ENCODE measurements around the gene SLC25A11. TPM values are rescaled to one million over a fixed set of nuclear protein-coding genes. Genes with fewer than 3 reads are reported as not detected.

The SLC25A11 gene
- total and polyA plus RNA-seq, 4 donors, result 28.5 to 54.1 (median 46.0) TPM

DNA sequence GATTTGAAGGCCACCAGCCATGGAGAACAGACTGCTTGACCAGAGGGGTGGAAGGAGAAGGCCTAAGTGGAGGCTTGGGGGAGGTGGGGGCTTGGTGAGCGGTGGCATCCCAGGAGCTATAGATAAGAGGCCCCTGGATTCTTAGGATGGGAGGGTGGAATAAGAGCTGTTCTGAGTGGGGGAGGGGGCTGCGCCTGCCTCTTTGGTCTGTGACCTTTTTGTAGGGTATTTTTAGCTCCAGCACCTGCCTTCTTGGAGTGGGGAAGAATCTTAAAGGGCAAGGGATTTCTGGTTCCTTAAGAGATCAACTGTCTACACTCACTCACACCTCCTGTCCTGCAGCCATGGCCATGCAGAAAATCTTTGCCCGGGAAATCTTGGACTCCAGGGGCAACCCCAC, 11.6 kb upstream of the SLC25A11 start:
- no peaks in the 10 kb centered on the region for H3K9me3 ChIP-seq (ENCODE audit: control insufficient read depth in 4 of 4, low read length in 3 of 4)
- TF ChIP-seq TAF1 (conservative IDR thresholded peaks at IDR 0.05) (no peak), HNF4A (conservative IDR thresholded peaks at IDR 0.05) (no peak), RAD21 (IDR thresholded peaks at IDR 0.05) (no peak), GABPA (IDR thresholded peaks at IDR 0.05 in 1 of 2, conservative IDR thresholded peaks at IDR 0.05 in 1 of 2) (no peak), FOXA1 (IDR thresholded peaks at IDR 0.05) (no peak), RXRA (IDR thresholded peaks at IDR 0.05) (no peak), SP1 (IDR thresholded peaks at IDR 0.05) (no peak), HNF4G (IDR thresholded peaks at IDR 0.05) (no peak), JUND (IDR thresholded peaks at IDR 0.05) (no peak), EGR1 (IDR thresholded peaks at IDR 0.05; ENCODE audit: low read depth in 2 of 2) (no peak), FOXA2 (IDR thresholded peaks at IDR 0.05) (no peak)
- TF ChIP-seq, protein P1, sequence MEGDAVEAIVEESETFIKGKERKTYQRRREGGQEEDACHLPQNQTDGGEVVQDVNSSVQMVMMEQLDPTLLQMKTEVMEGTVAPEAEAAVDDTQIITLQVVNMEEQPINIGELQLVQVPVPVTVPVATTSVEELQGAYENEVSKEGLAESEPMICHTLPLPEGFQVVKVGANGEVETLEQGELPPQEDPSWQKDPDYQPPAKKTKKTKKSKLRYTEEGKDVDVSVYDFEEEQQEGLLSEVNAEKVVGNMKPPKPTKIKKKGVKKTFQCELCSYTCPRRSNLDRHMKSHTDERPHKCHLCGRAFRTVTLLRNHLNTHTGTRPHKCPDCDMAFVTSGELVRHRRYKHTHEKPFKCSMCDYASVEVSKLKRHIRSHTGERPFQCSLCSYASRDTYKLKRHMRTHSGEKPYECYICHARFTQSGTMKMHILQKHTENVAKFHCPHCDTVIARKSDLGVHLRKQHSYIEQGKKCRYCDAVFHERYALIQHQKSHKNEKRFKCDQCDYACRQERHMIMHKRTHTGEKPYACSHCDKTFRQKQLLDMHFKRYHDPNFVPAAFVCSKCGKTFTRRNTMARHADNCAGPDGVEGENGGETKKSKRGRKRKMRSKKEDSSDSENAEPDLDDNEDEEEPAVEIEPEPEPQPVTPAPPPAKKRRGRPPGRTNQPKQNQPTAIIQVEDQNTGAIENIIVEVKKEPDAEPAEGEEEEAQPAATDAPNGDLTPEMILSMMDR (IDR thresholded peaks at IDR 0.05; ENCODE audit: low read depth, low read length, missing input control), result no peak
- TF ChIP-seq, protein P2, sequence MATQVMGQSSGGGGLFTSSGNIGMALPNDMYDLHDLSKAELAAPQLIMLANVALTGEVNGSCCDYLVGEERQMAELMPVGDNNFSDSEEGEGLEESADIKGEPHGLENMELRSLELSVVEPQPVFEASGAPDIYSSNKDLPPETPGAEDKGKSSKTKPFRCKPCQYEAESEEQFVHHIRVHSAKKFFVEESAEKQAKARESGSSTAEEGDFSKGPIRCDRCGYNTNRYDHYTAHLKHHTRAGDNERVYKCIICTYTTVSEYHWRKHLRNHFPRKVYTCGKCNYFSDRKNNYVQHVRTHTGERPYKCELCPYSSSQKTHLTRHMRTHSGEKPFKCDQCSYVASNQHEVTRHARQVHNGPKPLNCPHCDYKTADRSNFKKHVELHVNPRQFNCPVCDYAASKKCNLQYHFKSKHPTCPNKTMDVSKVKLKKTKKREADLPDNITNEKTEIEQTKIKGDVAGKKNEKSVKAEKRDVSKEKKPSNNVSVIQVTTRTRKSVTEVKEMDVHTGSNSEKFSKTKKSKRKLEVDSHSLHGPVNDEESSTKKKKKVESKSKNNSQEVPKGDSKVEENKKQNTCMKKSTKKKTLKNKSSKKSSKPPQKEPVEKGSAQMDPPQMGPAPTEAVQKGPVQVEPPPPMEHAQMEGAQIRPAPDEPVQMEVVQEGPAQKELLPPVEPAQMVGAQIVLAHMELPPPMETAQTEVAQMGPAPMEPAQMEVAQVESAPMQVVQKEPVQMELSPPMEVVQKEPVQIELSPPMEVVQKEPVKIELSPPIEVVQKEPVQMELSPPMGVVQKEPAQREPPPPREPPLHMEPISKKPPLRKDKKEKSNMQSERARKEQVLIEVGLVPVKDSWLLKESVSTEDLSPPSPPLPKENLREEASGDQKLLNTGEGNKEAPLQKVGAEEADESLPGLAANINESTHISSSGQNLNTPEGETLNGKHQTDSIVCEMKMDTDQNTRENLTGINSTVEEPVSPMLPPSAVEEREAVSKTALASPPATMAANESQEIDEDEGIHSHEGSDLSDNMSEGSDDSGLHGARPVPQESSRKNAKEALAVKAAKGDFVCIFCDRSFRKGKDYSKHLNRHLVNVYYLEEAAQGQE (IDR thresholded peaks at IDR 0.05), result no peak
- TF ChIP-seq, protein P3, sequence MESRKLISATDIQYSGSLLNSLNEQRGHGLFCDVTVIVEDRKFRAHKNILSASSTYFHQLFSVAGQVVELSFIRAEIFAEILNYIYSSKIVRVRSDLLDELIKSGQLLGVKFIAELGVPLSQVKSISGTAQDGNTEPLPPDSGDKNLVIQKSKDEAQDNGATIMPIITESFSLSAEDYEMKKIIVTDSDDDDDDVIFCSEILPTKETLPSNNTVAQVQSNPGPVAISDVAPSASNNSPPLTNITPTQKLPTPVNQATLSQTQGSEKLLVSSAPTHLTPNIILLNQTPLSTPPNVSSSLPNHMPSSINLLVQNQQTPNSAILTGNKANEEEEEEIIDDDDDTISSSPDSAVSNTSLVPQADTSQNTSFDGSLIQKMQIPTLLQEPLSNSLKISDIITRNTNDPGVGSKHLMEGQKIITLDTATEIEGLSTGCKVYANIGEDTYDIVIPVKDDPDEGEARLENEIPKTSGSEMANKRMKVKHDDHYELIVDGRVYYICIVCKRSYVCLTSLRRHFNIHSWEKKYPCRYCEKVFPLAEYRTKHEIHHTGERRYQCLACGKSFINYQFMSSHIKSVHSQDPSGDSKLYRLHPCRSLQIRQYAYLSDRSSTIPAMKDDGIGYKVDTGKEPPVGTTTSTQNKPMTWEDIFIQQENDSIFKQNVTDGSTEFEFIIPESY (IDR thresholded peaks at IDR 0.05), result no peak
- TF ChIP-seq, protein P4, sequence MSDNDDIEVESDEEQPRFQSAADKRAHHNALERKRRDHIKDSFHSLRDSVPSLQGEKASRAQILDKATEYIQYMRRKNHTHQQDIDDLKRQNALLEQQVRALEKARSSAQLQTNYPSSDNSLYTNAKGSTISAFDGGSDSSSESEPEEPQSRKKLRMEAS (IDR thresholded peaks at IDR 0.05), result no peak
- TF ChIP-seq, protein P5, sequence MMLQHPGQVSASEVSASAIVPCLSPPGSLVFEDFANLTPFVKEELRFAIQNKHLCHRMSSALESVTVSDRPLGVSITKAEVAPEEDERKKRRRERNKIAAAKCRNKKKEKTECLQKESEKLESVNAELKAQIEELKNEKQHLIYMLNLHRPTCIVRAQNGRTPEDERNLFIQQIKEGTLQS (IDR thresholded peaks at IDR 0.05), result no peak
- no peak for DNase-seq (ENCODE audit: low spot score)
- 67% methylated on average over 3 of the region's 3 CpGs for WGBS
- peak overlapping the region in 1 of 2 donors; percentile 69 for H3K9ac ChIP-seq (ENCODE audit: low read depth in 1 of 2, low read length in 2 of 2)
- peaks cover 8 to 55% (median 40%) of the 10 kb centered on the region in 4 donors for H3K4me1 ChIP-seq (ENCODE audit: control insufficient read depth in 4 of 4, insufficient read depth in 4 of 4, low read length in 3 of 4)
- peak overlapping the region in 1 of 2 donors; percentile 95 for H3K27ac ChIP-seq (ENCODE audit: low read depth in 1 of 2, low read length in 2 of 2)
- no peaks in the 10 kb centered on the region for H3K27me3 ChIP-seq (ENCODE audit: control insufficient read depth in 4 of 4, insufficient read depth in 4 of 4, low read length in 3 of 4)
- H3K4me3 ChIP-seq (ENCODE audit: low read depth in 1 of 3, low read length in 3 of 3), result peak overlapping the region in 2 of 3 donors; percentile 56 to 91
- H3K36me3 ChIP-seq (ENCODE audit: control insufficient read depth in 4 of 4, insufficient read depth in 3 of 4, low read depth in 1 of 4, low read length in 3 of 4), result peaks cover 0 to 2% (median 0%) of the 10 kb centered on the region in 4 donors

Data from liver (tissue), 9 donors.